ENCODE data around the gene ATP8A2.

DNA sequence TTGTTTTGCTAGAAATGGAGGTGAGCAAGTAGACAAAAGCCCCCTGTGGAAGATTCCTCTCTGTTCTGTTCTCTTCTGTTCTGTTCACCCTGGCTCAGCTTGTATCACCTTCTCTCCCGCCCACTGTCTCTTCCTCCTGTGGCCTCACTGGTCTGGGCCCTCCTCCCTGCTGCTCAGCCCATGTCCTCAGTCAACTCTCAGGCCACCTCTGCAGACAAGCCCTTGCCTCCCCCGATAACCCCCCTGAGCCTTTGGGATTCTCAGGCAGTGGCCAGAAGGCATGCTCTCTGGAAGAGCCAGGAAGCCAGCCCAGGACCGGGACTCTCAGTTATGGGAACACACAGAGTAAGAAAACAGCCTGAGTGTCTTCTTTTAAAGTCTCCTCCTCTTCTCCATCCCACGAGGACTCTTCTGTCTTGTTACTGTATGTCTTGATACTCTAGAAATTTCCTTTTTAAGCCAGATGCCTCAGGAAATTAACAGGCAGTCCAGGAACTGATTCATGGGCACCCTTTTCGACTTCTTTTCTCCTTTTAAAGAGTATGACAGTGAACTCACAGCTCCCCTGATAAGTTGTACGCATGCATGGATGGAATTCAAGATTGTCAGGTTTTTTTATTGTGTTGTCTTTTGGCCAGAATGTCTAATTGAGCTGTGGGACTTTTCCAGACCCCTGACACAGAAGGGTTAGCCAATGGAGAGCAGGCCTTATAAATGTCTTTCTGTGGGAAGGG, 646.3 kb downstream of the ATP8A2 start:
- TF ChIP-seq BHLHE40 (IDR thresholded peaks at IDR 0.05; ENCODE audit: borderline replicate concordance in 1 of 2, low read depth in 2 of 2, low read length in 1 of 2) (no peak), FOS (IDR thresholded peaks at IDR 0.05; ENCODE audit: borderline replicate concordance, extremely low read depth, insufficient read length) (no peak), PBX3 (IDR thresholded peaks at IDR 0.05; ENCODE audit: insufficient replicate concordance, low read depth, low read length) (no peak), POLR2AphosphoS5 (IDR thresholded peaks at IDR 0.05; ENCODE audit: low read length) (no peak), POLR2A (IDR thresholded peaks at IDR 0.05; ENCODE audit: low read depth, low read length) (no peak)
- TF ChIP-seq, protein P1, sequence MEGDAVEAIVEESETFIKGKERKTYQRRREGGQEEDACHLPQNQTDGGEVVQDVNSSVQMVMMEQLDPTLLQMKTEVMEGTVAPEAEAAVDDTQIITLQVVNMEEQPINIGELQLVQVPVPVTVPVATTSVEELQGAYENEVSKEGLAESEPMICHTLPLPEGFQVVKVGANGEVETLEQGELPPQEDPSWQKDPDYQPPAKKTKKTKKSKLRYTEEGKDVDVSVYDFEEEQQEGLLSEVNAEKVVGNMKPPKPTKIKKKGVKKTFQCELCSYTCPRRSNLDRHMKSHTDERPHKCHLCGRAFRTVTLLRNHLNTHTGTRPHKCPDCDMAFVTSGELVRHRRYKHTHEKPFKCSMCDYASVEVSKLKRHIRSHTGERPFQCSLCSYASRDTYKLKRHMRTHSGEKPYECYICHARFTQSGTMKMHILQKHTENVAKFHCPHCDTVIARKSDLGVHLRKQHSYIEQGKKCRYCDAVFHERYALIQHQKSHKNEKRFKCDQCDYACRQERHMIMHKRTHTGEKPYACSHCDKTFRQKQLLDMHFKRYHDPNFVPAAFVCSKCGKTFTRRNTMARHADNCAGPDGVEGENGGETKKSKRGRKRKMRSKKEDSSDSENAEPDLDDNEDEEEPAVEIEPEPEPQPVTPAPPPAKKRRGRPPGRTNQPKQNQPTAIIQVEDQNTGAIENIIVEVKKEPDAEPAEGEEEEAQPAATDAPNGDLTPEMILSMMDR (IDR thresholded peaks at IDR 0.05 in 2 of 3, conservative IDR thresholded peaks at IDR 0.05 in 1 of 3; ENCODE audit: control insufficient read depth in 2 of 3, extremely low read depth in 1 of 3, insufficient read depth in 1 of 3, low read depth in 3 of 3, low read length in 3 of 3) = no peak

Data from GM12878 (cell line).